NCI-H345 treated with DMSO at 0.1 percent for 48 hours (cell line): ENCODE data around the gene NFIL3.
A peak's percentile ranks its signal among the peaks of the same experiment; 100 is the strongest.
"Not testable (repeated sequence)": the region's sequence is repeated elsewhere in the genome, so short reads cannot be mapped to it uniquely, and the experiment has no call there.

Experiments
- DNase-seq: peaks from one replicate; lab custom pipeline; 2025; ENCODE audit not compliant: unreplicated experiment; lab: John Stamatoyannopoulos, UW

NFIL3 gene

GRCh38 chr9:91398926-91399325, 24.7 kb downstream of the NFIL3 start:
- DNase-seq = no peak

- DNase-seq = no peak
Measured at GRCh38 chr9:91395553-91396471, 27.8 kb downstream of the NFIL3 start.

GRCh38 chr9:91395106-91395552, 28.5 kb downstream of the NFIL3 start:
- no peak for DNase-seq

GRCh38 chr9:91393826-91394225, 29.8 kb downstream of the NFIL3 start:
- DNase-seq = no peak

- no peak for DNase-seq
Measured at GRCh38 chr9:91392435-91392834, 31.2 kb downstream of the NFIL3 start.

- DNase-seq = peak; percentile 57
Measured at GRCh38 chr9:91391818-91392217, 31.8 kb downstream of the NFIL3 start.

GRCh38 chr9:91391412-91391811, 32.2 kb downstream of the NFIL3 start:
- DNase-seq = no peak

GRCh38 chr9:91389686-91390085, 33.9 kb downstream of the NFIL3 start:
- DNase-seq = not testable (repeated sequence)

GRCh38 chr9:91386765-91387164, 36.9 kb downstream of the NFIL3 start:
- no peak for DNase-seq

- DNase-seq = no peak
Measured at GRCh38 chr9:91384954-91385353, 38.7 kb downstream of the NFIL3 start.

GRCh38 chr9:91383577-91383976, 40.1 kb downstream of the NFIL3 start:
- DNase-seq = no peak

- DNase-seq = no peak
Measured at GRCh38 chr9:91382298-91382697, 41.3 kb downstream of the NFIL3 start.

- DNase-seq = no peak
Measured at GRCh38 chr9:91379426-91379825, 44.2 kb downstream of the NFIL3 start.

- no peak for DNase-seq
Measured at GRCh38 chr9:91378695-91379127, 44.9 kb downstream of the NFIL3 start.

GRCh38 chr9:91378054-91378453, 45.6 kb downstream of the NFIL3 start:
- not testable (repeated sequence) for DNase-seq

GRCh38 chr9:91376239-91376638, 47.4 kb downstream of the NFIL3 start:
- DNase-seq = no peak

GRCh38 chr9:91374939-91375338, 48.7 kb downstream of the NFIL3 start:
- no peak for DNase-seq

- DNase-seq = no peak
Measured at GRCh38 chr9:91371894-91372293, 51.7 kb downstream of the NFIL3 start.

GRCh38 chr9:91370006-91370405, 53.6 kb downstream of the NFIL3 start:
- DNase-seq = not testable (repeated sequence)

GRCh38 chr9:91364702-91365101, 58.9 kb downstream of the NFIL3 start:
- no peak for DNase-seq

GRCh38 chr9:91364005-91364404, 59.6 kb downstream of the NFIL3 start:
- no peak for DNase-seq

- DNase-seq = peak; percentile 17
Measured at GRCh38 chr9:91362051-91362611, 61.5 kb downstream of the NFIL3 start.
